Measurements from ENCODE around the gene KLHL29.

DNA sequence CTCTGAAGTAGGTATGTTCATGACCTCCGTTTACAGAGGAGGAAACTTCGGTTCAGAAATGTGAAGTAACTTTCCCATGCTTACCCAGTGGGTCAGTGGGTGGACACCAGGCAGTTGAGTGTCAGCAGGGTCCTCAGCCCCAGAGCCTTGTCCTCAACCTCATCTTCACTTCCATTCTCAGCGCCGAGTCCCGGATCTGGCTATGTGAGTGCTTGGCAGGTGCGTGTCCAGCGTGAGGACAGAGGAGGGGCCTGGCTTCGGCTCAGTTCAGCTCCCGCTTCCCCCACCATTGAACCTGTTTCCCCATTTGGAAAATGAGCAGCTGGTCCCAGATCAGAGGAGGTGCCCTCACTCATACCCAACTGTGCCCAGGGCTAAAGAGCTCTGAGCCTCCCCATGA is 274.3 kb downstream of the KLHL29 start:
- TF ChIP-seq CTCF (IDR thresholded peaks at IDR 0.05; ENCODE audit: low read depth, low read length, poor library complexity, severe bottlenecking) (no peak), EZH2phosphoT487 (IDR thresholded peaks at IDR 0.05; ENCODE audit: borderline replicate concordance, low read length) (no peak)
